ENCODE measurements around the gene TGM2. TPM values are rescaled to one million over a fixed set of nuclear protein-coding genes. Genes with fewer than 3 reads are reported as not detected.

TGM2 gene
- total and polyA plus RNA-seq, 9 of the 15 experiments (the other 6 are each of a cell fraction or from before 2014, with no cell fraction given) = 5.5 to 78.5 (median 37.6) TPM

- H3K79me2 ChIP-seq (ENCODE audit: control insufficient read depth, insufficient read depth, low read length) = peaks cover 51% of the 10 kb centered on the region
- in situ Hi-C loops (cut with MboI) = no loop called here
- no peak for FAIRE-seq
- 11% methylated on average over 5 of the region's 5 CpGs for WGBS (ENCODE audit: insufficient coverage, low coverage, missing lambda C conversion rate)
- CTCF ChIA-PET (ENCODE audit: low intra/inter-chr PET ratio) = no interaction called here
- H2AFZ ChIP-seq (ENCODE audit: low read depth, low read length) = peak overlapping the region; percentile 49; the same call in 1 of the 2 replicates
- H3K9me1 ChIP-seq (ENCODE audit: control insufficient read depth, insufficient read depth, low read length) = no peaks in the 10 kb centered on the region
- H4K20me1 ChIP-seq (replicated peaks; ENCODE audit: control insufficient read depth, insufficient read depth, low read length) = 0 out of 2 replicates have a peak, but pooled peaks cover 5% of the 10 kb centered on the region
- peak overlapping the region; percentile 73 for H3K4me2 ChIP-seq (ENCODE audit: insufficient read depth, low read length)
- H3K27me3 ChIP-seq (ENCODE audit: control insufficient read depth in 2 of 2, insufficient read depth in 2 of 2, low read length in 2 of 2) = no peaks in the 10 kb centered on the region
- DNase-seq (ENCODE audit: extremely low read depth in 1 of 4, low spot score in 3 of 4) = peak in 3 of 4 experiments; percentile 26 to 73 (median 35)
- peaks cover 62 to 65% of the 10 kb centered on the region in 2 experiments for H3K4me1 ChIP-seq (replicated peaks in 1 of 2; ENCODE audit: control insufficient read depth in 2 of 2, insufficient read depth in 2 of 2, low read length in 2 of 2)
- no peaks in the 10 kb centered on the region for H3K9me3 ChIP-seq (replicated peaks; ENCODE audit: control insufficient read depth, insufficient read depth, low read depth, low read length)
- POLR2A ChIA-PET = interaction anchor here (0.6 to 1.9 kb wide), 13 partner anchors 8 to 550 kb away, joined by 3 to 5 read pairs (median 3); no protein-coding TSS in a partner anchor
- BruUV-seq (replicated peaks) = no TSS peak
- H3K27ac ChIP-seq (ENCODE audit: extremely low read depth, low read depth, low read length) = peak overlapping the region; percentile 84
- peak; percentile 5 for ATAC-seq
- peaks cover 60% of the 10 kb centered on the region for H3K36me3 ChIP-seq (ENCODE audit: control insufficient read depth, insufficient read depth, low read length)
- intact Hi-C loops (cut with micrococcal nuclease) = no loop called here
- H3K4me3 ChIP-seq = no peak overlapping the region
- peak overlapping the region in 1 of 2 experiments; percentile 37; a peak in 2 of 4 replicates for H3K9ac ChIP-seq (ENCODE audit: insufficient read depth in 1 of 2, low read depth in 2 of 2, low read length in 2 of 2)
- TF ChIP-seq CREB3 (tag; conservative IDR thresholded peaks at IDR 0.05; ENCODE audit: low read depth) = 0 out of 2 replicates have a peak, but pooled peaks have one; percentile 26
- TF ChIP-seq ADNP (tag; IDR thresholded peaks at IDR 0.05) = peak; percentile 99
- no peak for TF ChIP-seq ZNF407 (IDR thresholded peaks at IDR 0.05; ENCODE audit: low read depth)
- 0 out of 2 replicates have a peak, but pooled peaks have one; percentile 41 for TF ChIP-seq ZKSCAN1 (IDR thresholded peaks at IDR 0.05; ENCODE audit: low read depth, low read length)
- no peak for TF ChIP-seq ZNF253 (CRISPR knock-in tag; conservative IDR thresholded peaks at IDR 0.05)
- TF ChIP-seq CHD1 (IDR thresholded peaks at IDR 0.05; ENCODE audit: low read length) = peak; percentile 37
- peak; percentile 67 to 88; a peak in 3 of 4 replicates for TF ChIP-seq RCOR1 (IDR thresholded peaks at IDR 0.05; ENCODE audit: borderline replicate concordance in 1 of 2, low read depth in 2 of 2, low read length in 2 of 2)
- TF ChIP-seq LCOR (CRISPR knock-in tag; IDR thresholded peaks at IDR 0.05) = no peak
- 0 out of 2 replicates have a peak, but pooled peaks have one; percentile 20 for TF ChIP-seq MYBL2 (IDR thresholded peaks at IDR 0.05; ENCODE audit: low read depth)
- TF ChIP-seq MYBL2 (CRISPR knock-in tag; IDR thresholded peaks at IDR 0.05; ENCODE audit: borderline replicate concordance) = no peak
- TF ChIP-seq ATF3 (IDR thresholded peaks at IDR 0.05) = no peak
- TF ChIP-seq ATF3 (CRISPR knock-in tag; conservative IDR thresholded peaks at IDR 0.05) = no peak; the same call in 1 of the 2 replicates
- TF ChIP-seq PHF20 (IDR thresholded peaks at IDR 0.05; ENCODE audit: partially characterized antibody) = peak; percentile 84
Observed at GRCh38 chr20:38159566-38159956, 5.5 kb downstream of the TGM2 start.
